Fibroblast of villous mesenchyme (primary cell): ENCODE results near the gene FAM124A. TPM values are rescaled to one million over a fixed set of nuclear protein-coding genes. Genes with fewer than 3 reads are reported as not detected.

Experiments used
- DNase-seq: peaks from one replicate; pipeline ENCODE4 v3.0.0-alpha.2; 2010; ENCODE audit warnings: low read depth
- H3K4me3 ChIP-seq: 2 replicates; pipeline ENCODE4 v1.5.1; 2011; ENCODE audit warnings: low read depth, mild to moderate bottlenecking, low read length
- total RNA-seq: library from RNA; depleted of rRNA; stranded (reverse); fragments of >200 nt; gene quantifications from 2 replicates; pipeline ENCODE4 v1.2.3, GENCODE V29; 2012
- TF ChIP-seq, protein P1 (sequence below): IDR thresholded peaks from 2 replicates; pipeline ENCODE4 v1.5.1; 2012; ENCODE audit warnings: low read depth, mild to moderate bottlenecking, low read length; ENCODE audit not compliant: insufficient read depth

FAM124A gene, protein sequence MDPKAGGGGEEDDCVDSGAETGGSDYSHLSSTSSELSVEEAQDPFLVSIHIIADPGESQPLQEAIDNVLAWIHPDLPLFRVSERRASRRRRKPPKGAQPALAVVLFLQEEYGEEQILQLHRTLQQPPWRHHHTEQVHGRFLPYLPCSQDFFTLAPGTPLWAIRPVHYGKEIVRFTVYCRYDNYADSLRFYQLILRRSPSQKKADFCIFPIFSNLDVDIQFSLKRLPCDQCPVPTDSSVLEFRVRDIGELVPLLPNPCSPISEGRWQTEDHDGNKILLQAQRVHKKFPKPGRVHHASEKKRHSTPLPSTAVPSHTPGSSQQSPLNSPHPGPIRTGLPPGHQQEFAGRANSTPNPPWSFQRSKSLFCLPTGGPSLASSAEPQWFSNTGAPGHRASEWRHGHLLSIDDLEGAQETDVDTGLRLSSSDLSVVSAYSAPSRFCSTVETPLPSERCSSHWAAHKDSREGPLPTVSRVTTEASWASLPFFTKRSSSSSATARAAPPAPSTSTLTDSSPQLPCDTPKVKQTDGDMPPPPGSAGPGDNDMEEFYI
- 10.0 and 25.0 TPM in 2 replicates for total RNA-seq

DNA sequence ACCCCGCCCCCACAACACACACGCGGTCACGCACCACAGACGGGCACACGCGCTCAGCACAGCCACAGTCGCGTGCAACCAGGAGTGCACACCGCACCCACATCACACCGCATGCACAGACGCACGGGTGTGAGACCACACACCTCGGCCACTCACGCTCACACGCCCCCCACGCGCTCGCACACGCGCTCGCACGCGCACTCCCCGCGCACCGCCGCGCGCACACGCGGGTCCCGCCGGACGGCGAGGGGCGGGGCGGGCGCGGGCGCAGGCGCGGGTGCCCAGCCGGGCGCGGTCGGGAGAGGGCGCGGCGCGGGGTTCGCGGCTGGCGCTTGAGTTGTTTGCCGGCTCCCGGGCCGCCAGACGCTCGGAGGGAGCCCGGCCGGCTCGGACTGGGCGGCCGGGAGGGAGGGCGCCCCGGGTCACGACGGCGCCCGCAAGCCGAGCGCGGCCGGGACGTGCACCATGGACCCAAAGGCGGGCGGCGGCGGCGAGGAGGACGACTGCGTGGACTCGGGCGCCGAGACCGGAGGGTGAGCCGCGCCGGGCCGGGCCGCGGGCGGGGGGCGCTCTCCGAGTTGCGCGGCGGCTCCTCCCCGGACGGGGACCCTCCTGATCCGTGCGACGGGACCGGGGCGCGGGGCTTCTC, at the start of gene FAM124A:
FAM124A (plus strand) TSS at position 362 of the 649 bp plus-strand sequence; CDS start at position 466, 104 bp downstream.
- H3K4me3 ChIP-seq, result peak within 1 kb of the TSS; percentile 67
- DNase-seq, result peak; percentile 24
- TF ChIP-seq, protein P1, sequence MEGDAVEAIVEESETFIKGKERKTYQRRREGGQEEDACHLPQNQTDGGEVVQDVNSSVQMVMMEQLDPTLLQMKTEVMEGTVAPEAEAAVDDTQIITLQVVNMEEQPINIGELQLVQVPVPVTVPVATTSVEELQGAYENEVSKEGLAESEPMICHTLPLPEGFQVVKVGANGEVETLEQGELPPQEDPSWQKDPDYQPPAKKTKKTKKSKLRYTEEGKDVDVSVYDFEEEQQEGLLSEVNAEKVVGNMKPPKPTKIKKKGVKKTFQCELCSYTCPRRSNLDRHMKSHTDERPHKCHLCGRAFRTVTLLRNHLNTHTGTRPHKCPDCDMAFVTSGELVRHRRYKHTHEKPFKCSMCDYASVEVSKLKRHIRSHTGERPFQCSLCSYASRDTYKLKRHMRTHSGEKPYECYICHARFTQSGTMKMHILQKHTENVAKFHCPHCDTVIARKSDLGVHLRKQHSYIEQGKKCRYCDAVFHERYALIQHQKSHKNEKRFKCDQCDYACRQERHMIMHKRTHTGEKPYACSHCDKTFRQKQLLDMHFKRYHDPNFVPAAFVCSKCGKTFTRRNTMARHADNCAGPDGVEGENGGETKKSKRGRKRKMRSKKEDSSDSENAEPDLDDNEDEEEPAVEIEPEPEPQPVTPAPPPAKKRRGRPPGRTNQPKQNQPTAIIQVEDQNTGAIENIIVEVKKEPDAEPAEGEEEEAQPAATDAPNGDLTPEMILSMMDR, result no peak

DNA sequence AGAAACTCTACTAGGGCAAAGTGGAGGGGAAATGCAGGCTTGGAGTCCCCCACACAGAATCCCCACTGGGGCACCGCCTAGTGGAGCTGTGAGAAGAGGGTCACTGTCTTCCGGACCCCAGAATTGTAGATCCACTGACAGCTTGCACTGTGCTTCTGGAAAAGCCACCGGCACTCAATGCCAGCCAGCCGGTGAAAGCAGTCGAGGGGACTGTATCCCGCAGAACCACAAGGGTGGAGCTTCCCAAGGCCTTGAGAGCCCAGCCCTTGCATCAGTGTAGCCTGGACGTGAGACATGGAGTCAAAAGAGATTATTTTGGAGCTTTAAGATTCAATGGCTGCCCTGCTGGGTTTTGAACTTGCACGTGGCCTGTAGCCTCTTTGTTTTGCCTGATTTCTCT, 47.2 kb upstream of the FAM124A start:
- H3K4me3 ChIP-seq, result no peak overlapping the region
- no peak for DNase-seq
- TF ChIP-seq, protein P1, result no peak

DNA sequence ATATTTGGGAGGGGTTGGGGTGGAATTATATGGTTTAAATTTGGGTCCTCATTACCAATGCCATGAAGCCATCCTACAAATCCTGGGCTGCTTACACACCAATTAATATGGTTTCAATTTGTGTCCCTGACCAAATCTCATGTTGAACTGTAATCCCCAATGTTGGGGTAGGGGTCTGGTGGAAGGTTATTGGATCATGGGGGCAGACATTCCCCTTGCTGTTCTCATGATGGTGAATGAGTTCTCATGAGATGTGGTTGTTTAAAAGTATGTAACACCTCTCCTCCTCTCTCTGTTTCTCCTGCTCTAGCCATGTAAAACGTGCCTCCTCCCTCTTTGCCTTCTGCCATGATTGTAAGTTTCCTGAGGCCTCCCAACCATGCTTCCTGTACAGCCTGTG, 46.6 kb upstream of the FAM124A start:
- no peak for DNase-seq
- TF ChIP-seq, protein P1, result no peak
- H3K4me3 ChIP-seq, result no peak overlapping the region

DNA sequence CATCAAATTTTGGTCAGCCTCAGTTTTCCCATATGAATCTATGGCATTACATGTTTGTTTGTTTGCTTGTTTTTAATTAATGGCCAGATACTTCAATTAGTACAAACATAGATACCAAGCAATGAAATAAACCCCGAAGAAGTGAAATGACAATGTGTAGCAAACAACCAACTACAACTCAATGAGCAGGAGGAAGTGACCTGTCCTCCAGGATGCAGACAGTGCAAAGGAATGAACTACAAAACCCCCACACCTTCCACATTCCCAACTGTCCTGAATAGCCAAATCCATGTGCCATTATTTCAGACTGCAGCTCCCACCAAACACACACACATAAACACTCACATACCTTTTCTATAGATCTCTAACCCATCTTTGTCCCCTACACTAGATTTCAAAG, 45.0 kb upstream of the FAM124A start:
- TF ChIP-seq, protein P1, result no peak
- DNase-seq, result no peak
- H3K4me3 ChIP-seq, result no peak overlapping the region

DNA sequence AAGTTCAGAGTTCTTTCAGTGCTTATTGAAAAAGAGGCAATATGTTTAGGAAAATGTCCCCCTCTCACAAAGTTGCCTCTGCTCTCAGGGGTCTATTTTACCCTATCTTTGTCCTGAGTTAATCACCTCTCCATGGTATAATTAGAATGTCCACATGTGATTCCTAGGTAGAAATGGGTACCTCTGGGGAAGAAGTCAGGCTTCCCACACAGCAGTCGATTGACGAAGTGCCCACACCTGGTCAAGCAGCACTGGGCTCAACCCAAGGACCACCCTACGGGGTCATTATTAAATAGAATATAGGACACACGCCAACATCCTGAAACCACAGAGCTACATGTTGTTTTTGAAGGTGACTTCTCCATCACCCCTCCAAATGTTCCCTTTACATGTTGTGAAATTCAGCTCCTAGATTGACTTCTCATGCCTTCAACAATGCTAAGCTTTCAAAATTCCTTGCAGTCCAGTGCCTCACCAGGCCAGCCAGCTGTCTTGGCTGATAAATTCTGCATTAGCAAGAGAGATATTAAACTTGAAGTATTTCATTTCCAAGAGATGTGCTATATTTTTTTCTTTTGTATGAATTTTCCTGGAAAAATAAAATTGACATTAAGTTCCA, 43.6 kb upstream of the FAM124A start:
- TF ChIP-seq, protein P1, result no peak
- H3K4me3 ChIP-seq, result no peak overlapping the region
- no peak for DNase-seq

DNA sequence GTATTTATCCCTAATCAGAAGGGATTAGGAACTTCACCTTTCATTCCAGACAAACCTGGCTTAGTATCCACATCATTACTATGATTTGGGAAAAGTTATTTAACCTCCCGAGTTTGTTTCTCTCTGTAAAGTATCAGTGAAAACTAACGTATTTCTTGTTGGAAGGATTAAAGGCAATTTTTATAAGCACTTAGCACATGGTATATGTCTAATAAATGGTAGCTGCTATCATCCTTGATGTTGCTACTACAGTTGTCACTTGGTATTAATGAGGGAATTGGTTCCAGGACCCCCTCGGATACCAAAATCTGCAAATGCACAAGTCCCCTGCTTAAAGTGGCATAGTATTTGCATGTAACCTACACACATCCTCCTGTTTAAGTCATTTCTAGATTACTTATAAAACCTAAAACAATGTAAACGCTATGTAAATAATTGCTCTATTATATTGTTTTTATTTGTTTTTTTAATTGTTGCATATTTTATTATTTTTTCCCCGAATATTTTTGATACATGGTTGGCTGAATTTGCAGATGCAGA, 42.7 kb upstream of the FAM124A start:
- no peak overlapping the region for H3K4me3 ChIP-seq
- DNase-seq, result no peak
- TF ChIP-seq, protein P1, result no peak
